H1 (cell line): ENCODE measurements around the gene CAPN14. TPM values are rescaled to one million over a fixed set of nuclear protein-coding genes. Genes with fewer than 3 reads are reported as not detected.

Experiments used
- CTCF ChIA-PET: fragments of 300-600 bp; sonication (Branson Sonifier 250); formaldehyde crosslinking; loops from one replicate; lab custom pipeline; 2021; ENCODE audit not compliant: partially characterized antibody; lab: Charles Lee
- POLR2A ChIA-PET: fragments of 300-600 bp; sonication (Branson Sonifier 250); formaldehyde crosslinking; loops from one replicate; lab custom pipeline; 2021; ENCODE audit warnings: inconsistent platforms; ENCODE audit not compliant: partially characterized antibody; lab: Charles Lee
- DNase-seq, 2 experiments: peaks; one replicate each; pipeline versions ENCODE4 v3.0.0 to v3.0.0-alpha.2; 2010 to 2022; ENCODE audit warnings: low spot score in 2 of 2, low read depth in 1 of 2, mixed read lengths in 1 of 2
- FAIRE-seq: peaks from 2 replicates; lab custom pipeline; 2011; peaks lifted over from hg19 to GRCh38; lab: Jason Lieb, UNC
- H2AFZ ChIP-seq: 2 replicates; pipeline ENCODE4 v1.8.1; 2012; ENCODE audit warnings: low read length, inconsistent platforms
- H2AK5ac ChIP-seq: 2 replicates; pipeline ENCODE4 v1.6.1; 2013; ENCODE audit warnings: low read depth, low read length
- H2BK120ac ChIP-seq: replicated peaks from 2 replicates; pipeline ENCODE3; 2013; ENCODE audit warnings: low read depth, low read length, inconsistent platforms
- H2BK12ac ChIP-seq: 2 replicates; pipeline ENCODE4 v1.6.1; 2013; ENCODE audit warnings: low read depth, low read length
- H2BK15ac ChIP-seq: 2 replicates; pipeline ENCODE4 v1.6.1; 2013; ENCODE audit warnings: low read length
- H2BK20ac ChIP-seq: 2 replicates; pipeline ENCODE4 v1.6.1; 2013; ENCODE audit warnings: low read length
- H2BK5ac ChIP-seq: 2 replicates; pipeline ENCODE4 v1.6.1; 2013; ENCODE audit warnings: low read depth, low read length
- H3K14ac ChIP-seq: 2 replicates; pipeline ENCODE4 v1.6.1; 2013; ENCODE audit warnings: inconsistent platforms; ENCODE audit not compliant: insufficient read length
- H3K18ac ChIP-seq: 2 replicates; pipeline ENCODE4 v1.6.1; 2013; ENCODE audit warnings: low read length; ENCODE audit errors: extremely low read depth
- H3K23ac ChIP-seq: 2 replicates; pipeline ENCODE4 v1.6.1; 2013; ENCODE audit warnings: inconsistent platforms; ENCODE audit not compliant: insufficient read length
- H3K23me2 ChIP-seq: 2 replicates; pipeline ENCODE4 v1.6.1; 2013; ENCODE audit warnings: low read depth, low read length
- H3K27ac ChIP-seq: 2 replicates; pipeline ENCODE4 v1.6.1; 2011; ENCODE audit warnings: low read depth, low read length, inconsistent platforms
- H3K27me3 ChIP-seq, 4 experiments: replicated peaks in 1 of 4; 1 replicate in 1 of 4; 2 replicates in 3 of 4; pipeline versions ENCODE4 v1.6.1 to v1.8.1; 2011 to 2013; ENCODE audit warnings: low read length in 3 of 4, mild to moderate bottlenecking in 3 of 4, inconsistent platforms in 2 of 4, mixed read lengths in 2 of 4, moderate library complexity in 1 of 4; ENCODE audit not compliant: control insufficient read depth in 3 of 4, insufficient read depth in 3 of 4; ENCODE audit errors: extremely low read depth in 1 of 4
- H3K36me3 ChIP-seq, 4 experiments: 2 replicates each; pipeline versions ENCODE4 v1.6.1 to v1.8.1; 2011 to 2013; ENCODE audit warnings: mild to moderate bottlenecking in 4 of 4, low read length in 3 of 4, moderate library complexity in 2 of 4, control low read depth in 1 of 4, inconsistent platforms in 1 of 4; ENCODE audit not compliant: insufficient read depth in 4 of 4, control insufficient read depth in 2 of 4
- H3K4ac ChIP-seq: replicated peaks from 2 replicates; pipeline ENCODE3; 2013; ENCODE audit warnings: low read length, low read depth, mixed read lengths, inconsistent platforms; ENCODE audit not compliant: insufficient read length
- H3K4me1 ChIP-seq, 4 experiments: replicated peaks in 1 of 4; 1 replicate in 1 of 4; 2 replicates in 3 of 4; pipeline versions ENCODE4 v1.6.1 to v1.8.1; 2011 to 2013; ENCODE audit warnings: low read length in 3 of 4, inconsistent platforms in 2 of 4, mixed read lengths in 1 of 4; ENCODE audit not compliant: insufficient read depth in 4 of 4, control insufficient read depth in 3 of 4
- H3K4me2 ChIP-seq, 2 experiments: 2 replicates each; pipeline versions ENCODE4 v1.6.1 to v1.8.1; 2011 to 2013; ENCODE audit warnings: low read depth in 2 of 2, low read length in 2 of 2, control low read depth in 1 of 2, inconsistent platforms in 1 of 2, mild to moderate bottlenecking in 1 of 2; ENCODE audit not compliant: insufficient read depth in 1 of 2
- H3K4me3 ChIP-seq, 4 experiments: fragments of 200-600, 300-600 bp in 1 of 4; sonication (generic), shearing (Covaris generic), sonication (Bioruptor Twin) in 1 of 4; 2 replicates each; pipeline versions ENCODE4 v1.5.1 to v1.8.1; 2011 to 2016; ENCODE audit warnings: low read length in 4 of 4, low read depth in 3 of 4, control low read depth in 2 of 4, inconsistent platforms in 2 of 4, mild to moderate bottlenecking in 2 of 4, mixed read lengths in 1 of 4, moderate library complexity in 1 of 4; ENCODE audit not compliant: insufficient read depth in 2 of 4; ENCODE audit errors: extremely low read depth in 1 of 4
- H3K56ac ChIP-seq: replicated peaks from 2 replicates; pipeline ENCODE3; 2013; ENCODE audit warnings: low read depth, mild to moderate bottlenecking, mixed read lengths, low read length, inconsistent platforms; ENCODE audit not compliant: insufficient read length
- H3K79me1 ChIP-seq: 2 replicates; pipeline ENCODE4 v1.6.1; 2013; ENCODE audit warnings: low read depth, low read length, control low read depth
- H3K79me2 ChIP-seq, 2 experiments: 2 replicates each; pipeline versions ENCODE4 v1.6.1 to v1.8.1; 2012 to 2013; ENCODE audit warnings: low read length in 2 of 2, mild to moderate bottlenecking in 2 of 2, inconsistent platforms in 1 of 2; ENCODE audit not compliant: insufficient read depth in 2 of 2, control insufficient read depth in 1 of 2
- H3K9ac ChIP-seq, 4 experiments: replicated peaks in 1 of 4; 1 replicate in 1 of 4; 2 replicates in 3 of 4; pipeline versions ENCODE4 v1.6.1 to v1.8.1; 2011 to 2013; ENCODE audit warnings: low read depth in 3 of 4, low read length in 3 of 4, control low read depth in 2 of 4, mild to moderate bottlenecking in 2 of 4, moderate library complexity in 2 of 4, inconsistent platforms in 1 of 4; ENCODE audit errors: extremely low read depth in 1 of 4
- H3K9me3 ChIP-seq, 2 experiments: 2 replicates each; pipeline versions ENCODE4 v1.6.1 to v1.8.1; 2012 to 2013; ENCODE audit warnings: mild to moderate bottlenecking in 2 of 2, moderate library complexity in 2 of 2, control low read depth in 1 of 2, inconsistent platforms in 1 of 2, low read depth in 1 of 2, low read length in 1 of 2, mixed read lengths in 1 of 2; ENCODE audit not compliant: insufficient read depth in 2 of 2
- H4K20me1 ChIP-seq, 2 experiments: replicated peaks in 1 of 2; 2 replicates each; pipeline versions ENCODE3 to v1.8.1; 2011 to 2013; ENCODE audit warnings: inconsistent platforms in 2 of 2, low read length in 2 of 2, mild to moderate bottlenecking in 1 of 2; ENCODE audit not compliant: insufficient read depth in 2 of 2, control insufficient read depth in 1 of 2
- H4K5ac ChIP-seq: 2 replicates; pipeline ENCODE4 v1.6.1; 2013; ENCODE audit warnings: low read length, low read depth, mixed read lengths, inconsistent platforms; ENCODE audit not compliant: insufficient read length
- H4K8ac ChIP-seq: 2 replicates; pipeline ENCODE4 v1.8.0; 2013; ENCODE audit warnings: mild to moderate bottlenecking, moderate library complexity, low read length, inconsistent platforms; ENCODE audit not compliant: insufficient read depth; ENCODE audit errors: extremely low read depth
- H4K91ac ChIP-seq: replicated peaks from 2 replicates; pipeline ENCODE3; 2013; ENCODE audit warnings: low read length, mixed read lengths, inconsistent platforms; ENCODE audit not compliant: insufficient read length
- CEBPB ChIP-seq: IDR thresholded peaks from 2 replicates; pipeline ENCODE4 v1.6.1; 2012; ENCODE audit warnings: low read depth, low read length
- CHD2 ChIP-seq: IDR thresholded peaks from 2 replicates; pipeline ENCODE4 v1.6.1; 2012; ENCODE audit warnings: low read length, improper control_type of control experiment
- CREB1 ChIP-seq: IDR thresholded peaks from 2 replicates; pipeline ENCODE4 v1.6.1; 2012; ENCODE audit warnings: inconsistent platforms
- GTF2F1 ChIP-seq: IDR thresholded peaks from 2 replicates; pipeline ENCODE4 v1.6.1; 2012; ENCODE audit warnings: low read depth, low read length, improper control_type of control experiment, borderline replicate concordance
- HDAC6 ChIP-seq: IDR thresholded peaks from one replicate; pipeline ENCODE4 v1.7.1; 2012; ENCODE audit warnings: low read depth, mild to moderate bottlenecking, inconsistent platforms, low read length, moderate library complexity
- KDM4A ChIP-seq: IDR thresholded peaks from one replicate; pipeline ENCODE4 v1.7.1; 2012; ENCODE audit warnings: low read depth, mild to moderate bottlenecking, moderate library complexity, low read length, inconsistent platforms; ENCODE audit not compliant: severe bottlenecking
- MAX ChIP-seq: IDR thresholded peaks from 2 replicates; pipeline ENCODE4 v1.6.1; 2012; ENCODE audit warnings: inconsistent platforms
- RNF2 ChIP-seq: fragments of 200-900, 300-1000 bp; sonication (generic); IDR thresholded peaks from 2 replicates; pipeline ENCODE4 v1.7.1; 2016; ENCODE audit warnings: borderline replicate concordance, low read depth, mild to moderate bottlenecking, antibody characterized with exemption, low read length; ENCODE audit not compliant: poor library complexity, severe bottlenecking; ENCODE audit errors: missing control alignments
- SIRT6 ChIP-seq: IDR thresholded peaks from one replicate; pipeline ENCODE4 v1.7.1; 2012; ENCODE audit warnings: low read length, inconsistent platforms
- TAF7 ChIP-seq: optimal IDR thresholded peaks from 2 replicates; pipeline ENCODE3; 2011; ENCODE audit warnings: low read depth, mild to moderate bottlenecking, inconsistent platforms, low read length, moderate library complexity, borderline replicate concordance
- TBP ChIP-seq: IDR thresholded peaks from 2 replicates; pipeline ENCODE4 v1.6.1; 2011; ENCODE audit warnings: low read depth, low read length, improper control_type of control experiment
- WGBS, 2 experiments: shearing (Covaris generic) in 1 of 2; methylation state at CpG; one replicate each; pipeline versions ENCODE4 v1.1.6 to v1.1.7; 2013 to 2015; ENCODE audit warnings: low lambda C conversion rate in 2 of 2, mixed read lengths in 2 of 2, inconsistent platforms in 1 of 2, low coverage in 1 of 2, missing lambda C conversion rate in 1 of 2; ENCODE audit not compliant: insufficient replicate concordance in 2 of 2, insufficient coverage in 1 of 2, insufficient read length in 1 of 2; ENCODE audit errors: extremely low coverage in 1 of 2, missing lambda C conversion rate in 1 of 2; 5-methylcytosine and 5-hydroxymethylcytosine counted together
- polyA plus RNA-seq, 7 experiments: library from polyadenylated mRNA; depleted of rRNA in 3 of 7; stranded (reverse) in 5 of 7; unstranded in 2 of 7; fragments of >200 nt in 5 of 7; fragments of 200-250 nt in 2 of 7; gene quantifications; 1 replicate in 5 of 7; 2 replicates in 1 of 7; 4 replicates in 1 of 7; pipeline versions ENCODE4 v1.2.1 to v1.2.3, GENCODE V29; 2011 to 2013; ENCODE audit warnings: missing spikeins in 2 of 7, mixed read lengths in 2 of 7
- total RNA-seq: library from RNA; stranded (reverse); fragmentation: NEBNext Ultra II Directional; extraction: Animal tissue kit (Norgen Biotek cat#: 25700); gene quantifications from 2 replicates; pipeline ENCODE4 v1.2.1, GENCODE V29; 2021

The CAPN14 gene
- total and polyA plus RNA-seq, 2 of the 8 experiments (the other 6 are each of a cell fraction or from before 2014, with no cell fraction given) = 0.07 TPM; not detected in 1

DNA sequence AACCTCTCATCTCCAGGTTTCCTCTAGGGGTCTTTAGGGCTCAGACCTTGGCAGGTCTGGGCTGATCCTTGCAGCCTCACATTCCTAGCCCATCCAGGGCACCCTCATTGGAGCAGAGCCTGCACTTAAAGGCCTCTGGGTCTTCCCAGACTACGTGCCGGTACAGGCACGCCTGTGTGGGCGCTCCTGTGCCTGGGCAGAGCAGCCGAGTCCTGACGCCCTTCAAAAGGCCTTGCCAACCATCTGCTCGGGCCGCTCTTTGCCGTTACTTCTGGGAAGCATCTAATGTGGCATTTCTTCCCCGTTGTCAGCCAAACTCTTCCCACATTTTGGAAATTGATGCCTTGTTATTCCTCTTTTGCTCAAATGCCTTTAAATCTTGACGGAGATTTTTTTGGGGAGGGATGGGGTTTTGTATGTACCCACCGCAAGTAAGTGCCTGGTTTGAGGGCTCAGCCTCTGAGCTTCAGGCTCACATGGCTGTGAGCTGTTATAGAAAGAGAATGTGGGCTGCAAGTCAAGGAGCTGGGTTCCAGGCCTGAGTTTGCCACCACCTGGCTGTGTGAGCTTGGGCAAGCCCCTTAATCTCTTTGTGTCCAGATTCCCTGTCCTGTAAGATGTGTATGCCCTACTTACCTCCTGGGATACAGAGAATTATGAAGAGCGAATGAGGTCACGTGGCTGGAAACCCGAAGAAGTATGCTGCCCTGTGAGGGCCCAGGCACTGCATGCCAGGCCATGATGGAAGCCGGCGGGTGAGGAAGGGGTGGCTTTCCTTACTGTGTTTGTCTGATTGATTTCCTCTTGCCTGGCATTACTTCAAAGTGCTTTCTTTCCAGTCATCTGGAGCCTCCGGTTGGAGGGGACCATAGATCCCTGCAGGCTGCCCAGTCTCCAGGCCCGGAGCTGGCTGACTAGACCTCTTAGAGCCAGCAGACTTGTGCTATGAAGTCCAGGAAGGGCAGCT lies 37.2 kb upstream of the CAPN14 start:
- Histone ChIP-seq H3K27me3 (no peaks in the 10 kb centered on the region), H2AK5ac (no peak overlapping the region), H3K4ac (no peak overlapping the region), H3K4me1 (peaks cover 0 to 8% (median 2%) of the 10 kb centered on the region in 4 experiments; a peak in 3 of 7 replicates), H3K9me3 (no peaks in the 10 kb centered on the region), H2AFZ (no peak overlapping the region), H2BK12ac (no peak overlapping the region), H3K9ac (no peak overlapping the region), H3K4me3 (no peak overlapping the region), H3K18ac (no peak overlapping the region), H3K36me3 (no peaks in the 10 kb centered on the region), H3K23ac (no peak overlapping the region), H3K56ac (no peak overlapping the region), H2BK20ac (no peak overlapping the region), H3K23me2 (no peaks in the 10 kb centered on the region; the same call in 1 of the 2 replicates), H4K5ac (no peak overlapping the region), H4K91ac (no peak overlapping the region), H3K4me2 (no peak overlapping the region), H3K79me1 (no peaks in the 10 kb centered on the region; the same call in none of the 2 replicates), H3K79me2 (no peaks in the 10 kb centered on the region), H4K8ac (no peak overlapping the region), H2BK120ac (no peak overlapping the region), H3K27ac (no peak overlapping the region; the same call in 1 of the 2 replicates), H3K14ac (no peak overlapping the region), H2BK5ac (no peak overlapping the region), H4K20me1 (peaks cover 0 to 2% of the 10 kb centered on the region in 2 experiments), H2BK15ac (no peak overlapping the region)
- DNase-seq = no peak
- CTCF ChIA-PET = interaction anchor here (0.9 to 2.7 kb wide), 6 partner anchors 9 to 41 kb away, joined by 3 to 8 read pairs (median 5); no protein-coding TSS in a partner anchor
- FAIRE-seq = no peak
- 92% methylated on average over 18 of the region's 19 CpGs; no CpG with 5 or more reads in 1 of the 2 experiments for WGBS, 2 experiments
- POLR2A ChIA-PET = interaction anchor here (1.3 to 2.3 kb wide), 2 partner anchors 12 to 20 kb away, joined by 3 to 10 read pairs; partner anchors contain the start of gene EHD3
- TF ChIP-seq CHD2 = no peak
- TF ChIP-seq TBP = no peak
- TF ChIP-seq SIRT6 = no peak
- TF ChIP-seq CREB1 = no peak
- no peak for TF ChIP-seq CEBPB
- TF ChIP-seq MAX = no peak
- TF ChIP-seq RNF2 = no peak
- TF ChIP-seq KDM4A = no peak
- TF ChIP-seq HDAC6 = no peak
- no peak for TF ChIP-seq TAF7
- no peak for TF ChIP-seq GTF2F1
